Smooth muscle cell of the pulmonary artery (primary cell): ENCODE measurements around the gene CPN2. TPM values are rescaled to one million over a fixed set of nuclear protein-coding genes. Genes with fewer than 3 reads are reported as not detected.

Experiments used
- total RNA-seq: library from RNA; depleted of rRNA; stranded (reverse); fragments of >200 nt; gene quantifications from 2 replicates; pipeline ENCODE4 v1.2.3, GENCODE V29; 2014

The CPN2 gene, protein sequence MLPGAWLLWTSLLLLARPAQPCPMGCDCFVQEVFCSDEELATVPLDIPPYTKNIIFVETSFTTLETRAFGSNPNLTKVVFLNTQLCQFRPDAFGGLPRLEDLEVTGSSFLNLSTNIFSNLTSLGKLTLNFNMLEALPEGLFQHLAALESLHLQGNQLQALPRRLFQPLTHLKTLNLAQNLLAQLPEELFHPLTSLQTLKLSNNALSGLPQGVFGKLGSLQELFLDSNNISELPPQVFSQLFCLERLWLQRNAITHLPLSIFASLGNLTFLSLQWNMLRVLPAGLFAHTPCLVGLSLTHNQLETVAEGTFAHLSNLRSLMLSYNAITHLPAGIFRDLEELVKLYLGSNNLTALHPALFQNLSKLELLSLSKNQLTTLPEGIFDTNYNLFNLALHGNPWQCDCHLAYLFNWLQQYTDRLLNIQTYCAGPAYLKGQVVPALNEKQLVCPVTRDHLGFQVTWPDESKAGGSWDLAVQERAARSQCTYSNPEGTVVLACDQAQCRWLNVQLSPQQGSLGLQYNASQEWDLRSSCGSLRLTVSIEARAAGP
- not detected in 2 replicates for total RNA-seq

DNA sequence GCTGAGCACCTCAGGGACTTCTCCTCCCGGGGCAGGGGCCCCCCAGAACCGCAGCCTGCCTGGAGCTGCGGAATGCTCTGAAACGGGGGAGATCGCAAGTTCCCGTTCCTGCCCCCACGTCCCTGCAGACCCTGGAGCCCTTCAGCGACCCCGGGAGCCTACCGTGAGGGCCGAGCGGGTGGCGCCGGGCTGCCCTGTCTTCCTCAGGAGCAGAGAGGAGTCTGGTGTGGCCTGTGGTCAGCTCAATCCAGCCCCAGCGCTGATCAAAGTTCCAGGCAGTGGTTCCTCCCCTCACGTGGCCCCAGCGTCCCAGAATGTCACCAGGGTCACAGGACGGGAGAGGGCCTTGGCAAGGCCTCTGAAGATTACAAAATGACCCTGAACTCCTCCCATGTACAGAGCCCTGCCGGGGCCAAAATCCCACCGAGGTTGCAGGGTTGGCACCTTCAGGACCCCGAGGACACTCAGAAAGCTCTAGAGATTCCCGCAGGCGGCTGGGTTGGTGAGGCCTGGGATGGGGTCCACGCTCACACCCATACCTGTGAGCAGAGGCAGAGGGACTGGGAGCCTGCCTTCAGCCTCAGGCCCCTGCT, at the start of gene CPN2:
Gene CPN2, minus strand, starts transcription at position 249 of the 593 bp plus-strand sequence. CDS start 8,626 bp downstream, outside the sequence.

DNA sequence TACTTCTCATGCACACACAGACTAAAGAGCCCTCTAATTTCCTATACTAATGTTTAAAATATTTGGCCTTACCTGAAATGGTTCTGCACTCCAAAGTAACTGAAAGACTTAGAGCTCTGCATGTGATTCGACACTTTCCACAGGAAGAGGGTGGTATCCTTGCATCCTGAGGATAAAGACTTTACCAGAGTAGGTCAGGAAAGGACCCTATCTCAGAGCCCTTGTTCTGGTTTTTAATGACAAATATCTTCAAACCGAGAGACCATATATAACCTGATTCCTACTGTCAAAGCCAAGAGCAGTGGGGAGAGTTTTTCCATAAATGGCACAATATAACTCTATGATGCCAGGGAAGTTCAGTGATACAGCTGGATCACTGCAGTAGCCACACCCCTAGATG, 48.0 kb upstream of the CPN2 start, which contains the start of gene GP5:
Gene GP5, minus strand, starts transcription at position 101 of the 400 bp plus-strand sequence. CDS start 984 bp downstream, outside the sequence.

DNA sequence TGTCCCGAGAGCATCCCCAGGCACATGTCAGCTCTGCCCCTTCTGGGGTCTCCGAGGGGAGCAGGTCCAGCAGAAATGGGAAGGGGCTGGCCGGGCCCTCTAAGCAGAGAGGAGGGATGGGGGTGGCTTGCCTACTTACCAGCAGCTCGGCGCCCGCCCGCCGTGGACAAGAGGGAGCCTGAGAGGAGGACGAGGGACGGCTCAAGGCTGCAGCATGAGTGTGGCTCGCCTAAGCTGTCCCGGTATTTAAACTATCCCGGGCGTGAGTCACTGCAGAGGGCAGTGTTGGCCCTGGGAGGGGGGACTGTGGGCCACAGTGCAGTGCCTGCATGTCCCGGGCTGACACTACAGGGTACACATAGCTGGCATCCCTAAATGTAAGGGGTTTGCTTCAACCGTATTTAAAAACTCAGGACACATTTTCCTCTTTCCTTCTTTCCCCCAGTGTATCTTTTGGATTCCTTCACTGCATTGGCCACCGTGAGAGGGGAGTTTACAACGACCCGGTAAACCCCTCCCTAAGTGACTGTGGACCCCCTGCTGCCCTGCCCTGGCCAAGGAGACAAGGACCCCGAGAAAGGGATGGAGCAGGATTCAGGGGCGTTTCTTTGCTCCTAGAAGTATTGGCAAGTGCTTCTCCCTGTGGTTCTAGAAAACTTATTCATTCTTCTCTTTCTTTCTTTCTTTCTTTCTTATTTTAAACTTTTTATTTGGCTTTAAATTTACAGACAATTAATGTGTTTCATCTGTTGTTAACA, 18.6 kb upstream of the CPN2 start, which contains the start of gene LRRC15:
Gene LRRC15, minus strand, starts transcription at position 222 of the 758 bp plus-strand sequence. CDS start 8,700 bp downstream, outside the sequence.

Other genes with a start within 250 kb of the CPN2 start
- gene HES1, start 215.2 kb downstream of the CPN2 start, total RNA-seq: 2.8 and 7.9 TPM in 2 replicates
- gene LRRC15, start 18.4 kb upstream of the CPN2 start, total RNA-seq: 3.8 and 4.2 TPM in 2 replicates
- 0.33 and 0.69 TPM in 2 replicates for gene GP5, start 47.9 kb upstream of the CPN2 start, total RNA-seq
- gene ATP13A3, start 135.7 kb upstream of the CPN2 start, total RNA-seq: 808 and 913 TPM in 2 replicates